Stimulated activated naive CD8-positive, alpha-beta T cell treated with anti-CD3 and anti-CD28 coated beads, Interleukin-15, Interleukin-2, amounts not matched to agents 100 U/mL and 50 U/mL, for 24 hours (primary cell): Measurements from ENCODE around the gene TAF1D.

ENCODE experiments used
- ATAC-seq: fragments of 150-1000 bp; cut with Tn5 transposase; one replicate; pipeline ENCODE4 v1.10.0; 2021
- DNase-seq: peaks from one replicate; pipeline ENCODE4 v3.0.0; 2021

The TAF1D gene

GRCh38 chr11:93720522-93720921 is 20.8 kb downstream of the TAF1D start:
- DNase-seq (no peak), ATAC-seq (no peak)

- DNase-seq: no peak
- no peak for ATAC-seq
Measured at GRCh38 chr11:93719310-93719709, 22.0 kb downstream of the TAF1D start.

- DNase-seq (no peak), ATAC-seq (peak; percentile 43)
Measured at GRCh38 chr11:93718057-93718563, 23.2 kb downstream of the TAF1D start.

- no peak for ATAC-seq
- DNase-seq: no peak
Measured at GRCh38 chr11:93717501-93717900, 23.8 kb downstream of the TAF1D start.

DNA sequence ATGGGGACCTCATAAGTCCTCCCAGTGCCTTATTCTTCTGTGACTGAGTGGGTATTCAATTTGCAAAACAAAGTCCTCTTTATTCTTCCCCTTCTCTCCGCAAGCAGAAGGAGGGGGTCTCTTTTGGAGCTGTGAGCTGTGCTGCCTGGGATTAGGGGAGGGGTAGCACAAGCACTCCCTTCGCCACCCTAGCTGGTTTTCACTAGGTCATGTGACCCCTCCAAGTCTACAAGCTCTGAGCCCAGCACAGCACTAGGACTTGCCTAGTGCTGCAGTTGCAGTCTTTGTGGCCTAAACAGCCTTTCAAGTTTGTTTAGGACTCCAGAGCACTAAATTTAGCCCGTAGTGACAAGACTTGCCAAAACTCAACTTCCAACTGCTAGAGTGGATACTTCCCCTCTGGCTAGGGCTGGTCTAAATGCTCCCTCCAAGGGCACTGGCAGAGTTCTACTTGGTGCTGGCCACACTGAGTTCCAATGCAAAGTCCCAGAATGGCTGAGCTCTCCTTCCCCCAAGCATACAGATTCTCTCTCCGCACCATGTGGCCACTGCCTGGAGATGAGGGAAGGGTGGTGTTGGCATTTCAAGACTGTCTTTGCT is 25.4 kb downstream of the TAF1D start:
- no peak for DNase-seq

DNA sequence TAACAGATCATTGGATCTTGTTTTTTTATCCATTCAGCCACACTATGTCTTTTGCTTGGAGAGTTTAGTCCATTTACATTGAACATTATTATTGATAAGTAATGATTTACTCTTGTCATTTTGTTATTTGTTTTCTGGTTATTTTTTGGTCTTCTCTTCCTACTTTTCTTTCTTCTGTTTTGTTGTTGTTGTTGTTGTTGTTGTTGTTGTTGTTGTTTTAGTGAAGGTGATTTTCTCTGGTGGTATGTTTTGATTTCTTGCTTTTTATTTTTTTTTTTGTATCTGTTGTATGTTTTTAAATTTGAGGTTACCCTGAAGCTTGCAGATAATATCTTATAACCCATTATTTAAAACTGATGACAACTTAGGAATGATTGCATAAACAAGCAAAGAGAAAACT is 28.6 kb downstream of the TAF1D start:
- DNase-seq (no peak), ATAC-seq (no peak)

More for the DNA sequence above, 25.4 kb downstream of the TAF1D start:
- ATAC-seq: no peak

- no peak for ATAC-seq
- DNase-seq: no peak
Measured at GRCh38 chr11:93710239-93710638, 31.1 kb downstream of the TAF1D start.

DNA sequence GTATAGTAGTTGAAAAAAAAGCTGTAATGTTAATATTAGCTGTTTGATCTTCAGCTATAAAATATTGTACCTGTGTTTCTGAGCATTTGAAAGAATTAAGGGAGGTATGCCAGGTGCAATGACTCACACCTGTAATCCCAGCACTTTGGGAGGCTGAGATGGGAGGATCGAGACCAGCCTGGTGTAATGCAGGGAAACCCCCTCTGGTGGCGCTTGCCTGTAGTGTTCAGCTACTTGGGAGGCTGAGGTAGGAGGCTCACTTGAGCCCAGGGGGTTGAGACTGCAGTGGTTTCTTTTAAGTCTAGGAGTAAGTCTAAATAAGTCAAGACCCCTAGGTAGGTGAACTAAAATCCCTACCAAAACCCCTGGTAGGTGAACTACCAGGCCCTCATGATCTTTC is 37.1 kb downstream of the TAF1D start:
- ATAC-seq (no peak), DNase-seq (no peak)

DNA sequence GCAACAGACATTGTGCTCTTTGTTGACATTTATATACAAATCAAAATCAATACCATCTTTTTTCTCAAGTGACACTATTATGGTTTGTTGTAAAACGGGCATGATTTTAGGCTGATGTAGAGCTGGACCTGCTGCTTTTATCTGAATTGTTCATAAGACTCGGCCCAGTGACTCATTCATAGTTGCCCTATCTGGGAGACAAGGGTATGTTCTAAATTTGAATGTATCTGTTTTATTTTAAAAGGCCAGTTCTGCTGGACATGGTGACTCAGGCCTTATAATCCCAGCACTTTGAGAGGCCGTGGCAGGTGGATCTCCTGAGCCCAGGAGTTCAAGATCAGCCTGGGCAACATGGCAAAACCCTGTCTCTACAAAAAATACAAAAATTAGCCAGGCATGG is 40.5 kb downstream of the TAF1D start:
- DNase-seq (no peak), ATAC-seq (no peak)

- DNase-seq (no peak), ATAC-seq (no peak)
Measured at GRCh38 chr11:93697611-93698010, 43.7 kb downstream of the TAF1D start.

DNA sequence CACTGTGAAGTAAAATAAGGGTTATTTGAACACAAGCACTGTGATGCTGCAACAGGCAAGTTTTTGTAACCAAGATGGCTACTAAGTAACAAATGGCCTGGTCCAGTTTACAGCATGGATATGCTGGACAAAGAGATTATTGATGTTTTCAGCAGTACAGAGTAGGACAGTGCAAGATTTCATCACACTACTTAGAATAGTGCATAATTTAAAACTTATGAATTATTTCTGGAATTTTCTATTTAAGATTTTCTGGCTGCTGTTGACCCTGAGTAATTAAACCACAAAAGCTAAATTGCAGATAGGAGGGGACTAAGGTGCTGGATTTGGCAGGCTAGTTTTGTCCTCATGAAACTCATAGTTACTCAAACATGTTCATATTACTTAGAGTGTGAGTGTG is 46.7 kb downstream of the TAF1D start:
- DNase-seq (no peak), ATAC-seq (no peak)

GRCh38 chr11:93694109-93694508 is 47.2 kb downstream of the TAF1D start:
- DNase-seq (no peak), ATAC-seq (no peak)

DNA sequence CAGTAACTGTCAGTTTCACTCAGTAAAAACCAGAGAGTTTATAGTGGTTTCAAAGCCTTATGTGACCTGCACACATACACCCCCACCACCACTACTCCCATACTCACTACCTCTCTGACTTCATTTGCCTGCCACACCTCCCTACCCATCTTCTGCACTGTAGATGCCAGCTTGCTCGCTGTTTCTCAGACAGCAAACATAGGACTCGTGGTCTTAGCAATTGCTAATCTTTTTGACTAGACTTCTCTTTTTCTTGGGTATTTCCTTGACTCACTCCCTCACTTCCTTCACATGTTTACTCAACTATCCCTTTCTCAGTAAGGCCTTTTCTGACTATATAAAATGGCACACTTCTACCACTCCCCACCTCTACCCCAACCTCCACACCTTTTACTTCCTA is 52.1 kb downstream of the TAF1D start:
- ATAC-seq (peak; percentile 91), DNase-seq (no peak)

- DNase-seq: no peak
Measured at GRCh38 chr11:93686812-93687211, 54.5 kb downstream of the TAF1D start.

DNA sequence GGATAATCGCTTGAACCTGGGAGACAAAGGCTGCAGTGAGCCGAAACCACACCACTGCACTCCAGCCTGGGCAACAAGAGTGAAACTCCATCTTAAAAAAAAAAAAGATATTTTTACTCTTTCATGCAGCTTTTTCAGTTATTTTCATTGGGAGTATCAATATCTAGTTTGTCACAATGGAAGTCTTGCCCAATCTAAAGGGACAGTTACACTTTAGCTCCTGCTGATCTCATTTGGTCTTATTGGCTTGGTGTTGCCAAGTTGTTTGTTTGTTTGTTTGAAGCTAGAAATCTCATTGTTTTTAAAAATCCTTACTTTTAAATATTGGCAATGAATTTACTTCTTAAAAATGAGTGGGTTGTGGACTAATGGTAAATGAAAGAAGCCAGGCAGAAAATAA is 55.1 kb downstream of the TAF1D start:
- no peak for ATAC-seq
- no peak for DNase-seq

More at GRCh38 chr11:93686812-93687211, 54.5 kb downstream of the TAF1D start:
- ATAC-seq: no peak
